ENCODE measurements around the gene SCAMP2. TPM values are rescaled to one million over a fixed set of nuclear protein-coding genes. Genes with fewer than 3 reads are reported as not detected.

Gene SCAMP2
- total and polyA plus RNA-seq, 2 donors, result 22.4 to 46.3 TPM

DNA sequence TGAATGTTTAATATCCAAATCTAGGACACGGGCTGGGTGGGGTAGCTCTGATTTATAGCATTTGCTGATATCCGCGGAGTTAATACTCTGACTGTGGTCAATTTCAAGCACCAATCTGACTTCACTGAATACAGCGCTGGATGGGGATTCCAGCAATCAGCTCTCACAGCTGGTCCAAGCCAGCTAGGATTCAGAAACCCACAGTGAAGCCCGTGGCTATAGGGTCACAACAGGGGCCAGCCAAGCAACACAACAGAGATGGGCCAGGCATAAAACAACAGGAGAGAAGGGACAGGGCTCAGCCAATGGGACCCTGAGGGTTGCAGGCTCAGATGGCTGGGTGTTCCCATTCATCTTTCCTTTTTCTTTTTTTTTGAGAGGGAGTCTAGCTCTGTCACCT lies 65.9 kb downstream of the SCAMP2 start:
- 35% methylated on average over 5 of the region's 5 CpGs for WGBS
- DNase-seq (ENCODE audit: extremely low spot score), result no peak
- Histone ChIP-seq H3K36me3 (ENCODE audit: insufficient read depth) (peaks cover 8% of the 10 kb centered on the region), H3K27ac (ENCODE audit: low read depth) (no peak overlapping the region), H3K4me3 (ENCODE audit: low read depth, low read length) (no peak overlapping the region), H3K4me1 (ENCODE audit: insufficient read depth) (no peaks in the 10 kb centered on the region)

DNA sequence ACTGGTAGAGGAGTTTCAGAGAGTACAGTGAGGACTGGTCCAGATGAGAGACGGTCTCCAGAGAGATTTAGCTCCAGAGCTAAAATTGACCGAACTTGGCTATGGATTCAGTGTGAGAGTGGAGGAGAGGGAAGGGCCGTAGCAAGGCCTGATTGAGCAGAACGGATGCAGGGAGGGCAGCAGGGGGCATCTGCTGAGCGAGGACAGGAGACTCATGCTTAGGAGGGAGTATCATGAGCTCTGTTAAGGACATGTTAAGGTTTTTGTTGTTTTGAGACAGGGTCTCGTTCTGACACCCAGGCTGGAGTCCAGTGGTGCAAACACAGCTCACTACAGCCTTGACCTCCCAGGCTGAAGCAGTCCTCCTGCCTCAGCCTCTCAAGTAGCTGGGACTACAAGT lies 68.2 kb downstream of the SCAMP2 start:
- peaks cover 8% of the 10 kb centered on the region for H3K36me3 ChIP-seq (ENCODE audit: insufficient read depth)
- WGBS, result 53% methylated on average over 6 of the region's 6 CpGs
- H3K4me1 ChIP-seq (ENCODE audit: insufficient read depth), result no peaks in the 10 kb centered on the region

DNA sequence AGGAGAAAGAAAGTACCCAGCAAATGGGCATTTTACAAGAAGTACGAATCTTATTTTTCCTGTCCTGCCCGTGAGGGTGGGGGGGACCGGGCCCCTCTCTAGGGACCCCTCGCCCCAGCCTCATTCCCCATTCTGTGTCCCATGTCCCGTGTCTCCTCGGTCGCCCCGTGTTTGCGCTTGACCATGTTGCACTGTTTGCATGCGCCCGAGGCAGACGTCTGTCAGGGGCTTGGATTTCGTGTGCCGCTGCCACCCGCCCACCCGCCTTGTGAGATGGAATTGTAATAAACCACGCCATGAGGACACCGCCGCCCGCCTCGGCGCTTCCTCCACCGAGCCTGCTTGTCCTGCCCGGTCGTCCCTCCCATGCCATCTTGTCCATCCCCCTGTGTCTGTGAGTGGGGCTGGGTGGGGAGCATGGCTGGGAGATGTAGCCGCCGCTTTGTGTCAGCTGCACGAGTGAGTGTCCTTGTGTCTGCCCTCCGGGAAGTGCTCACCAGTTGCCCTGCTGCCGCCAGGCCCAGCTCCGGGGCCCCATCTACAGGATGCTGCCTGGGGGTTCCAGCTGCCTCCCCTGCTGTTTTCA lies 70.2 kb downstream of the SCAMP2 start:
- H3K4me1 ChIP-seq (ENCODE audit: insufficient read depth), result no peaks in the 10 kb centered on the region
- no peak for DNase-seq (ENCODE audit: extremely low spot score)
- no peak overlapping the region for H3K4me3 ChIP-seq (ENCODE audit: low read depth, low read length)
- H3K36me3 ChIP-seq (ENCODE audit: insufficient read depth), result peaks cover 8% of the 10 kb centered on the region
- WGBS, result 89% methylated on average over 31 of the region's 31 CpGs
- no peak overlapping the region for H3K27ac ChIP-seq (ENCODE audit: low read depth)

More for the DNA sequence above, 68.2 kb downstream of the SCAMP2 start:
- Histone ChIP-seq H3K4me3 (ENCODE audit: low read depth, low read length) (no peak overlapping the region), H3K27ac (ENCODE audit: low read depth) (no peak overlapping the region)
- no peak for DNase-seq (ENCODE audit: extremely low spot score)

DNA sequence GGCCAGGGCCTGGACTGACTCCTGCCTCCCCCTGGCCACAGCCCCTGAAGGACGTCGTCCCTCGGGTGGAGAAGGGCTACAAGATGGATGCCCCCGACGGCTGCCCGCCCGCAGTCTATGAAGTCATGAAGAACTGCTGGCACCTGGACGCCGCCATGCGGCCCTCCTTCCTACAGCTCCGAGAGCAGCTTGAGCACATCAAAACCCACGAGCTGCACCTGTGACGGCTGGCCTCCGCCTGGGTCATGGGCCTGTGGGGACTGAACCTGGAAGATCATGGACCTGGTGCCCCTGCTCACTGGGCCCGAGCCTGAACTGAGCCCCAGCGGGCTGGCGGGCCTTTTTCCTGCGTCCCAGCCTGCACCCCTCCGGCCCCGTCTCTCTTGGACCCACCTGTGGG lies 70.9 kb downstream of the SCAMP2 start:
- Histone ChIP-seq H3K4me3 (ENCODE audit: low read depth, low read length) (no peak overlapping the region), H3K4me1 (ENCODE audit: insufficient read depth) (no peaks in the 10 kb centered on the region), H3K27ac (ENCODE audit: low read depth) (no peak overlapping the region), H3K36me3 (ENCODE audit: insufficient read depth) (peaks cover 8% of the 10 kb centered on the region)
- WGBS, result 91% methylated on average over 20 of the region's 20 CpGs
- no peak for DNase-seq (ENCODE audit: extremely low spot score)

DNA sequence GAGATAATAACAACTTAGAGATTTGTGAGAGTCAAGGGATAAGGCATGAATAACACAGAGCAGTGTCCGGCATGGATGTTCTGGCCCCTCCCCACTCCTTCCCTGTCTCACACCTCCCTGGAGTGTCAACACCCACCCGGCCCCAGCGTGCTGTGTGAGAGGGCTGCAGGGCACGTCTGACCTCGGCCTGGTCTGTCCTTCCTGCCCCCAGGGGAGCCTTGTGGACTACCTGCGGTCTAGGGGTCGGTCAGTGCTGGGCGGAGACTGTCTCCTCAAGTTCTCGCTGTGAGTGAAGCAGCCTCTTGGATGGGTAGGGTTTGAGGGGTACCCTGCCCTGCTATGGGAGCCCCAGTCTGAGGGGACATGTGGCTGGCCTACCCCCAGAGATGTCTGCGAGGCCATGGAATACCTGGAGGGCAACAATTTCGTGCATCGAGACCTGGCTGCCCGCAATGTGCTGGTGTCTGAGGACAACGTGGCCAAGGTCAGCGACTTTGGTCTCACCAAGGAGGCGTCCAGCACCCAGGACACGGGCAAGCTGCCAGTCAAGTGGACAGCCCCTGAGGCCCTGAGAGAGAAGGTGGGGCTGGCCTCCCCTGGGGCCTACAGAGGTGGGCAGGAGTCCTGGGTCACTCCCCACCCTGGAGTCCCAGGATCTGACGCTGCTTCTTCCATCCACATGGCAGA lies 71.7 kb downstream of the SCAMP2 start:
- peaks cover 8% of the 10 kb centered on the region for H3K36me3 ChIP-seq (ENCODE audit: insufficient read depth)

DNA sequence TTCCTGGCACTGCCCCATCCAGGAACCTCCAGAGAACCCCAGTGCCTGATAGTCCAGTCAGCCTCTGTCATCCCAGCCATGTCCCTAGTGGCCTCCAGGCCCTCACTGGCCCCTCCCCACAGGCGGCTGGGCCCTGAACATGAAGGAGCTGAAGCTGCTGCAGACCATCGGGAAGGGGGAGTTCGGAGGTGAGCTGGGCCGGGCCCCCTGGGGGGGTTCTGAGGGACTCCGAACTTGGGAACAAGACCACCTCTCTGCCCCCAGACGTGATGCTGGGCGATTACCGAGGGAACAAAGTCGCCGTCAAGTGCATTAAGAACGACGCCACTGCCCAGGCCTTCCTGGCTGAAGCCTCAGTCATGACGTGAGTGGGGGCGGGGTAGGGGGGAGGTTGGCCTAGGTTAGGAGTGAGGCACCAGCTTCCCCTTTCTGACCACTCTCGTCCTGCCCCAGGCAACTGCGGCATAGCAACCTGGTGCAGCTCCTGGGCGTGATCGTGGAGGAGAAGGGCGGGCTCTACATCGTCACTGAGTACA lies 72.5 kb downstream of the SCAMP2 start:
- H3K4me3 ChIP-seq (ENCODE audit: low read depth, low read length), result no peak overlapping the region
- peaks cover 8% of the 10 kb centered on the region for H3K36me3 ChIP-seq (ENCODE audit: insufficient read depth)
- WGBS, result 85% methylated on average over 20 of the region's 20 CpGs

More for the DNA sequence above, 71.7 kb downstream of the SCAMP2 start:
- 85% methylated on average over 18 of the region's 18 CpGs for WGBS
- H3K4me3 ChIP-seq (ENCODE audit: low read depth, low read length), result no peak overlapping the region
- H3K27ac ChIP-seq (ENCODE audit: low read depth), result no peak overlapping the region
- DNase-seq (ENCODE audit: extremely low spot score), result no peak
- no peaks in the 10 kb centered on the region for H3K4me1 ChIP-seq (ENCODE audit: insufficient read depth)

DNA sequence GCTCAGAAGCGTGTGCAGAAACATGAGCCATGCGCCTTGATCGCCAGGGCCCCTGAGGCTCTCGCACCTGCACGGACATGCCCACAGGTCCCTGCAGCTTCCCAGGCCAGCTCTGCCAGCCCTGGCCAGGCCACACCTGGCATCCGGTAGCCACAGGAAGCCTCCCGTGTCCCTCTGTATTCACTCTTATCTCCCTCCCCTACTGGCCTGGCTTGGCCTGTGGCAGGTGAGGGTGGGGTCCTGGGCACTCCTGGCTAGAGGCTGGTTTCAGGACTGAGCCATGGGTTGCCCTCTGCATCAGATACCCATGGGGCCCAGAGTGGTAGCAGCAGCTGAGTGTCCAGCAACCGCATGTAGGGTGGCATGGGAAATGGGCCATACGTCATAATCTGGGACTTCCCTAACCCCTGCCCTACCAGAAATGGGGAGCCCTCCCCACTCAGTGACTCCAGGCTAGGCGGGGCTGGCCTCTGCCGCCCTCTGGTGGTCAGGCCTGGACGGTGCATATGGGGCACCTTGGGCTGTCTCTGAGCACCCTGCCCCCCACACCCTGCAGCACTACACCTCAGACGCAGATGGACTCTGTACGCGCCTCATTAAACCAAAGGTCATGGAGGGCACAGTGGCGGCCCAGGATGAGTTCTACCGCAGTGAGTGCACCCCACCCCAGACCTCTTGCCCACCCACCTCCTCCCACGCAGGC lies 73.2 kb downstream of the SCAMP2 start:
- peaks cover 8% of the 10 kb centered on the region for H3K36me3 ChIP-seq (ENCODE audit: insufficient read depth)
- no peaks in the 10 kb centered on the region for H3K4me1 ChIP-seq (ENCODE audit: insufficient read depth)
- peak overlapping the region; percentile 32 for H3K27ac ChIP-seq (ENCODE audit: low read depth)
- no peak overlapping the region for H3K4me3 ChIP-seq (ENCODE audit: low read depth, low read length)
- 51% methylated on average over 18 of the region's 18 CpGs for WGBS
- no peak for DNase-seq (ENCODE audit: extremely low spot score)

More for the DNA sequence above, 72.5 kb downstream of the SCAMP2 start:
- Histone ChIP-seq H3K27ac (ENCODE audit: low read depth) (no peak overlapping the region), H3K4me1 (ENCODE audit: insufficient read depth) (no peaks in the 10 kb centered on the region)
- DNase-seq (ENCODE audit: extremely low spot score), result no peak

DNA sequence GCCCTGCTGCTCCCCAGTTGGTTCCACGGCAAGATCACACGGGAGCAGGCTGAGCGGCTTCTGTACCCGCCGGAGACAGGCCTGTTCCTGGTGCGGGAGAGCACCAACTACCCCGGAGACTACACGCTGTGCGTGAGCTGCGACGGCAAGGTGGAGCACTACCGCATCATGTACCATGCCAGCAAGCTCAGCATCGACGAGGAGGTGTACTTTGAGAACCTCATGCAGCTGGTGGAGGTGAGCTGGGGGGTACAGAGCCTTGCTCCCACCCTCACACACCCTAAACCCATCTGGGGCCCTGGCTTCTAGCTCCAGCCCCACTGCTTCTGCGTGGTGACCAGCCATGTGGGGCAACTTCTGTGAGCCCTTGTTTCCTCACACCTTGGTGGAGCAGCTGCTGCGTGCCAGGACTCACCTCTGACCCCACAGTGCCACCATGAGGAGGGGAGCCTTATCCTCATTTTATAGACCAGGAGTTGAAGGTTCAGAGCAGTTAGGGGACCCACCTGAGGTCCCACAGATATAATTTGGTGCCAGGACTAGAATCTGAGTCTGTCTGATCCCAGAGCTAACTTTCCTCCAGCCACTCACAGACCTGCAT lies 73.8 kb downstream of the SCAMP2 start:
- 85% methylated on average over 16 of the region's 16 CpGs for WGBS
- H3K4me1 ChIP-seq (ENCODE audit: insufficient read depth), result no peaks in the 10 kb centered on the region
- no peak for DNase-seq (ENCODE audit: extremely low spot score)
- H3K27ac ChIP-seq (ENCODE audit: low read depth), result no peak overlapping the region
- H3K4me3 ChIP-seq (ENCODE audit: low read depth, low read length), result no peak overlapping the region
- peaks cover 8% of the 10 kb centered on the region for H3K36me3 ChIP-seq (ENCODE audit: insufficient read depth)

DNA sequence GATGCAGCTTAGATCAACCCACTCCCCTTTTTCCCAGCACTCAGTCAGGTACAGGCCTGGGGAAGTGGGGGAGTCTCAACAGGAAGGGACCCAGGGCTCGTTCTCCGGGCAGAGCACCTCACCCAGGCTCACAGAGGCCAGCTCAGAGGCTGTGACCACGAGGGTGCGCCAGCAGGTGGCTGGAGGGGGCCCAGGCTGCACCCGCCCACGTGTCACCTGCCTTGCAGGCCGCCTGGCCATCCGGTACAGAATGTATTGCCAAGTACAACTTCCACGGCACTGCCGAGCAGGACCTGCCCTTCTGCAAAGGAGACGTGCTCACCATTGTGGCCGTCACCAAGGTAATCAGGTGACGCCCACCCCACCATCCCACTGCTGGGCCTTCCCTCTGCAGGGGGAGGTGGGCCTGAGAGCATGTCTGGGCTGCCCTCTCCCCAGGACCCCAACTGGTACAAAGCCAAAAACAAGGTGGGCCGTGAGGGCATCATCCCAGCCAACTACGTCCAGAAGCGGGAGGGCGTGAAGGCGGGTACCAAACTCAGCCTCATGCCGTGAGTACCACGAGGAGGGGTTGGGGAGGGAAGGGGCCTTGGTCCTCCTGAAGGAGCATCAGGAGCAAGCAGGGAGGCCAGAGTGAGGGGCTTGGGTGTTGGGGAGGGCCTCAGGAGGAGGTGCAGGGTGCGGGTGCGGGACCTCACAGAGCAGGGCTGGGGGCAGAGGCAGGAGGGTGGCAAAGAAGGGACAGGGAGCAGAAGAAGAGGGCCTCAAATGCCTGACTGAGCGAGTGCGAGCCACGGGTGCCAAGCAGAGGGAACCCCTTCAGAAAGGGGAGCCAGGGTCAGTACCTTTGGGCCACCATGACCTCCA lies 74.5 kb downstream of the SCAMP2 start:
- 85% methylated on average over 25 of the region's 25 CpGs for WGBS
- Histone ChIP-seq H3K27ac (ENCODE audit: low read depth) (no peak overlapping the region), H3K4me3 (ENCODE audit: low read depth, low read length) (no peak overlapping the region), H3K36me3 (ENCODE audit: insufficient read depth) (peaks cover 6% of the 10 kb centered on the region), H3K4me1 (ENCODE audit: insufficient read depth) (no peaks in the 10 kb centered on the region)
- DNase-seq (ENCODE audit: extremely low spot score), result no peak

DNA sequence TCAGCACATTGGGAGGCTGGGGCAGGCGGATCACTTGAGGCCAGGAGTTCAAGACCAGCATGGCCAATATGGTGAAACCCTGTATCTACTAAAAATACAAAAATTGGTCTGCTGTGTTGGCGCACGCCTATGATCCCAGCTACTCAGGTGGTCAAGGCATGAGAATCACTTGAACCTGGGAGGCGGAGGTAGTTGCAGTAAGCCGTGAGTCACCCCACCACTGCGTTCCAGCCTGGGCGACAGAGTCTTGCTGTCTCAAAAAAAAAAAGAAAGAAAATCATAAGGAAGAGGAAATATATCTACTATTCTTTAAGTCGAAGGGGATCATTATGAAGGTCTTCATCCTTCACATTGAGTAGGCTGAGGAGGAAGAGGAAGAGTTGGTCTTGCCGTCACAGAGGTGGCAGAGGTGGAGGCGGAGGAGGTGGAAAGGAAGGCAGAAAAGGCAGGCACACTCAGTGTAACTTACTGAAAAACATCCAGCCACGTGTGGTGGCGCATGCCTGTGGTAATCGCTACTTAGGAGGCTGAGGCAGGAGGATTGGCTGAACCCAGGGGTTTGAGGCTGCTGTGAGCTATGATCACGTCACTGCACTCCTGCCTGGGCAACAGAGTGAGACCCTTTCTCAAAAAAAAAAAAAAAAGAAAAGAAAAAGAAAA lies 77.1 kb downstream of the SCAMP2 start:
- H3K36me3 ChIP-seq (ENCODE audit: insufficient read depth), result no peaks in the 10 kb centered on the region
- no peak for DNase-seq (ENCODE audit: extremely low spot score)
- H3K4me3 ChIP-seq (ENCODE audit: low read depth, low read length), result no peak overlapping the region
- H3K27ac ChIP-seq (ENCODE audit: low read depth), result no peak overlapping the region
- 93% methylated on average over 14 of the region's 14 CpGs for WGBS
- no peaks in the 10 kb centered on the region for H3K4me1 ChIP-seq (ENCODE audit: insufficient read depth)

DNA sequence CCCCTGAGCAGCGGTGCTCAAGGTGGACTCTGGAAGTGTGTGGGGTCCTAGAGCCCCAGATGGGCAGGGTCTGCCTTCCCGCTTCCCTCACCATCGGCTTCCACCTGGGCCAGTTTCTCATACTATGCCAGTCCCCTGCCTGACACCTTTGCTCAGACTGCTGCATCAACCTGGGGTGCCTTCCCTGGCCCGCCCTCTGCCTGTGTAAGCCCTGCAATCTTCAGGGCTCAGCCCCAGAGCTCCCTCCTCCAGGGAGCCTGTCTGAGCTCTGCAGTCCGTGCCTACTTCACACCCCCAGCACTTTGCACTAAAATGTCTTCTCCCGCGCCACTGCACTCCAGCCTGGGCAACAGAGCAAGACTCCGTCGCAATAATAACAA lies 78.2 kb downstream of the SCAMP2 start:
- H3K27ac ChIP-seq (ENCODE audit: low read depth), result no peak overlapping the region
- H3K36me3 ChIP-seq (ENCODE audit: insufficient read depth), result no peaks in the 10 kb centered on the region
- 91% methylated on average over 9 of the region's 9 CpGs for WGBS
- DNase-seq (ENCODE audit: extremely low spot score), result no peak
- no peak overlapping the region for H3K4me3 ChIP-seq (ENCODE audit: low read depth, low read length)
- no peaks in the 10 kb centered on the region for H3K4me1 ChIP-seq (ENCODE audit: insufficient read depth)

DNA sequence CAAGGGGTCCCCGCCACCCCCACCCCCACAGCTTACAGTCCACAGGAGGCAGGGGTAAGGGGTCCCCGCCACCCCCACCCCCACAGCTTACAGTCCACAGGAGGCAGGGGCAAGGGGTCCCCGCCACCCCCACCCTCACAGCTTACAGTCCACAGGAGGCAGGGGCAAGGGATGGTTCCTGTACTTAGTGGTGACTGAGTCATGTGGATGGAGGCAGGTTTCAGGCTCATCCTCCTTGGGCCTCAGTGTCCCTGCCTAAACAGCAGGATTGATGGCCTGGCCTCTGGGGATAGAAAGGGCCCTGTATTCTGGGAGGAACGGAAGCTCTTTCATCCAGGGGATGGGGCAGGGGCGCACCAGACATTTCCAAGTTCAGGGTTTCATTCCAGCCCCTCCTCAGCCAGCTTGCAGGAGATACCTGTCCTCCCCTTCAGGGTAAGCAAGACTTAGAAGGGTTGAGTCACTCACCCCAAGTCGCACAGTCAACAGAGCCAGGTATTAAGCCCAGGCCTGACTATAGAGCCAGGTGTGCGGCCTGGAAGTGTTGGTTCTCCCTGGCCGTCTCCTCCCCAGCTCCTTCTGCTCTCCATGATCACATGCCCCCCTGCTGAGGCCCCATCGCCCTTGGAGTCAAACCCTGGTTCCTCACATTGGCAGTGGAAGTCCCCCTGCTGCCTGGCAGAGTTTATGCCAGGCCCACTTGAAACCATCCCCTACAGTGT lies 78.8 kb downstream of the SCAMP2 start:
- H3K27ac ChIP-seq (ENCODE audit: low read depth), result no peak overlapping the region
- 89% methylated on average over 7 of the region's 9 CpGs for WGBS
- no peak overlapping the region for H3K4me3 ChIP-seq (ENCODE audit: low read depth, low read length)
- H3K4me1 ChIP-seq (ENCODE audit: insufficient read depth), result no peaks in the 10 kb centered on the region
- H3K36me3 ChIP-seq (ENCODE audit: insufficient read depth), result no peaks in the 10 kb centered on the region
- no peak for DNase-seq (ENCODE audit: extremely low spot score)
